ENCODE results near the gene BCAN.

Gene BCAN

GRCh38 chr1:156659988-156660751 lies 18.3 kb downstream of the BCAN start:
- peak; percentile 99 for TF ChIP-seq CTCF (conservative IDR thresholded peaks at IDR 0.05)
- H3K27ac ChIP-seq, result peak overlapping the region; percentile 42

- H3K27ac ChIP-seq, result peak overlapping the region; percentile 42
- no peak for TF ChIP-seq CTCF (conservative IDR thresholded peaks at IDR 0.05)
Observed at GRCh38 chr1:156660752-156661112, 18.8 kb downstream of the BCAN start.

- no peak overlapping the region for H3K27ac ChIP-seq
- no peak for TF ChIP-seq CTCF (conservative IDR thresholded peaks at IDR 0.05)
Observed at GRCh38 chr1:156662005-156662799, 20.3 kb downstream of the BCAN start.

- no peak for TF ChIP-seq CTCF (conservative IDR thresholded peaks at IDR 0.05)
- no peak overlapping the region for H3K27ac ChIP-seq
Observed at GRCh38 chr1:156662800-156663055, 20.8 kb downstream of the BCAN start.

- no peak for TF ChIP-seq CTCF (conservative IDR thresholded peaks at IDR 0.05)
- H3K27ac ChIP-seq, result no peak overlapping the region
Observed at GRCh38 chr1:156663178-156663577, 21.3 kb downstream of the BCAN start.

- no peak for TF ChIP-seq CTCF (conservative IDR thresholded peaks at IDR 0.05)
- no peak overlapping the region for H3K27ac ChIP-seq
Observed at GRCh38 chr1:156664046-156664766, 22.3 kb downstream of the BCAN start.

GRCh38 chr1:156664767-156665411 lies 23.0 kb downstream of the BCAN start:
- no peak for TF ChIP-seq CTCF (conservative IDR thresholded peaks at IDR 0.05)
- H3K27ac ChIP-seq, result no peak overlapping the region
